Coronary artery (tissue), 2 donors: Measurements from ENCODE around the gene IL31RA.
"Not testable (repeated sequence)": the region's sequence is repeated elsewhere in the genome, so short reads cannot be mapped to it uniquely, and the experiment has no call there.

Experiments used
- DNase-seq: peaks from one replicate; pipeline ENCODE4 v3.0.0-alpha.2; 2017; ENCODE audit warnings: low spot score
- H3K27ac ChIP-seq, 2 donors: fragments of 200-600 bp; sonication (generic); one replicate each; pipeline ENCODE4 v1.5.1; 2016 to 2019
- H3K4me3 ChIP-seq: fragments of 200-600 bp; sonication (generic); 2 replicates; pipeline ENCODE4 v1.5.1; 2016; ENCODE audit warnings: mild to moderate bottlenecking, moderate library complexity
- TF ChIP-seq, protein P1 (sequence below): fragments of 200-600 bp; sonication (generic); IDR thresholded peaks from one replicate; pipeline ENCODE4 v1.5.1; 2019; ENCODE audit warnings: antibody characterized with exemption

Gene IL31RA

DNA sequence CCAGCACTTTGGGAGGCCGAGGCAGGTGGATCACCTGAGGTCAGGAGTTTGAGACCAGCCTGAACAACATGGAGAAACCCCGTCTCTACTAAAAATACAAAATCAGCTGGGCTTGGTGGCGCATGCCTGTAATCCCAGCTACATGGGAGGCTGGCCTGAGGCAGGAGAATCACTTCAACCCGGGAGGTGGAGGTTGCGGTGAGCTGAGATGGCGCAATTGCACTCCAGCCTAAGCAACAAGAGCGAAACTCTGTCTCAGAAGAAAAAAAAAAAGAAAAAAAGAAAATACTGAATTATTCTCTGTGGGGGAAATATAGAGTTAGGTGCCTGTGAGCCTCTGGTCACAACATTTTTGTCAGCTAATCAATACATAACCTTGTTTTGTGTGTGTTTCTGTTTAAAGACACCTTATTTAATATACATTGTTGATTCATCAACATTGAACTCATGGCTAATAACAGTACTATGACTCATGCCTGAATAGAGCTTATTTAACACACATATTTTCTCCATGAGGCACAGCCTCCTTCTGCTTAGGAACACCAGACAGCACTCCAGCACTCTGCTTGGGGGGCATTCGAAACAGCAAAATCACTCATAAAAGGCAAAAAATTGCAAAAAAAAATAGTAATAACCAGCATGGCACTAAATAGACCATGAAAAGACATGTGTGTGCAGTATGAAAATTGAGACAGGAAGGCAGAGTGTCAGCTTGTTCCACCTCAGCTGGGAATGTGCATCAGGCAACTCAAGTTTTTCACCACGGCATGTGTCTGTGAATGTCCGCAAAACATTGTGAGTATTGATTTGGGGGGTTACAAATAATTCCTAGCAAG is at the start of gene IL31RA:
Gene IL31RA (plus strand): TSS at position 519 of the 836 bp plus-strand sequence. CDS start 214 bp downstream, at position 733.
- no peak within 1 kb of the TSS for H3K27ac ChIP-seq
- H3K4me3 ChIP-seq = no peak within 1 kb of the TSS
- TF ChIP-seq, protein P1, sequence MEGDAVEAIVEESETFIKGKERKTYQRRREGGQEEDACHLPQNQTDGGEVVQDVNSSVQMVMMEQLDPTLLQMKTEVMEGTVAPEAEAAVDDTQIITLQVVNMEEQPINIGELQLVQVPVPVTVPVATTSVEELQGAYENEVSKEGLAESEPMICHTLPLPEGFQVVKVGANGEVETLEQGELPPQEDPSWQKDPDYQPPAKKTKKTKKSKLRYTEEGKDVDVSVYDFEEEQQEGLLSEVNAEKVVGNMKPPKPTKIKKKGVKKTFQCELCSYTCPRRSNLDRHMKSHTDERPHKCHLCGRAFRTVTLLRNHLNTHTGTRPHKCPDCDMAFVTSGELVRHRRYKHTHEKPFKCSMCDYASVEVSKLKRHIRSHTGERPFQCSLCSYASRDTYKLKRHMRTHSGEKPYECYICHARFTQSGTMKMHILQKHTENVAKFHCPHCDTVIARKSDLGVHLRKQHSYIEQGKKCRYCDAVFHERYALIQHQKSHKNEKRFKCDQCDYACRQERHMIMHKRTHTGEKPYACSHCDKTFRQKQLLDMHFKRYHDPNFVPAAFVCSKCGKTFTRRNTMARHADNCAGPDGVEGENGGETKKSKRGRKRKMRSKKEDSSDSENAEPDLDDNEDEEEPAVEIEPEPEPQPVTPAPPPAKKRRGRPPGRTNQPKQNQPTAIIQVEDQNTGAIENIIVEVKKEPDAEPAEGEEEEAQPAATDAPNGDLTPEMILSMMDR = no peak
- no peak for DNase-seq

DNA sequence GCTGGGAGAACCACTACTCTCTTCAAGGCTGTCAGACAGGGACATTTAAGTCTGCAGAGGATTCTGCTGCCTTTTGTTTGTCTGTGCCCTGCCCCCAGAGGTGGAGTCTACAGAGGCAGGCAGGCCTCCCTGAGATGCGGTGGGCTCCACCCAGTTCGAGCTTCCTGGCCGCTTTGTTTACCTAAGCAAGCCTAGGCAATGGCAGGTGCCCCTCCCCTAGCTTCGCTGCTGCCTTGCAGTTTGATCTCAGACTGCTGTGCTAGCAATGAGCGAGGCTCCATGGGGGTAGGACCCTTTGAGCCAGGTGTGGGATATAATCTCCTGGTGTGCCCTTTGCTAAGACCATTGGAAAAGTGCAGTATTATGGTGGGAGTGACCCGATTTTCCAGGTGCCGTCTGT is 42.3 kb upstream of the IL31RA start:
- H3K4me3 ChIP-seq, H3K27ac ChIP-seq, DNase-seq: not testable (repeated sequence)

DNA sequence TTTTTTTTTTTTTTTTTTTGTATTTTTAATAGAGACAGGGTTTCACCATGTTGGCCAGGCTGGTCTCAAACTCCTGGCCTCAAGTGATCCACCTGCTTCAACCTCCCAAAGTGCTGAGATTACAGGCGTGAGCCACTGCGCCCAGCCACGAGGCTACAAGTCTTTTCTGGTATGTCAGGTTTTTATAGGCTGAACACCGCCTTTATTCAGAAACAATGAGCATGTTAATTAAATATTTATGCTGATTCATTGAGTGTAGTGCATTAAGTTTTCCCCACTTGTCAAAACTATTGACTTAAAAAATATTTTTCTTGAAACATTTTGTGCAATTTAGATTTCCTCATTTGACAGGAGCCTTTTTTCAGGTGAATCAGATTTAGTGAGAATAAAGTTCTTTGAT is 35.2 kb upstream of the IL31RA start:
- DNase-seq, H3K4me3 ChIP-seq, H3K27ac ChIP-seq: not testable (repeated sequence)

DNA sequence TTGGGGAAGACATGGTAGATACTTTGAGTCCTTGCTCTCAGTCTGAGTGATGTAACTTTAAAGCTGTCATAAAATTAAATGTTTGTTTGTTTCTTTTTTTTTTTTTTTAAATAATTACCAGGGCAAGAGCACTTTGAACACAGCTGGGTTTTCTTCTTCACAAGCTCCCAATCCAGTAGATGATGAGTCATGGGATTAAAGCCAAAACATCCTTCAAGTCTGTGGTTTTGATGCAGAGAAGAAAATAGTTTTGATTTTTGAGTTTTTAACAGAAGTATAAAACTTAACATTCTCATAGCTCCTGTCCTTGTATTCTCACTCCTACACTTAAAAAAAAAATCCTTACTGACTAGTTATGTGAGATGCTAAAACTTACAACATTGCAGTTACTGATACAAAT is 34.8 kb upstream of the IL31RA start:
- Histone ChIP-seq H3K4me3 (no peak overlapping the region), H3K27ac (no peak overlapping the region)
- DNase-seq = no peak
- TF ChIP-seq, protein P1 = no peak

DNA sequence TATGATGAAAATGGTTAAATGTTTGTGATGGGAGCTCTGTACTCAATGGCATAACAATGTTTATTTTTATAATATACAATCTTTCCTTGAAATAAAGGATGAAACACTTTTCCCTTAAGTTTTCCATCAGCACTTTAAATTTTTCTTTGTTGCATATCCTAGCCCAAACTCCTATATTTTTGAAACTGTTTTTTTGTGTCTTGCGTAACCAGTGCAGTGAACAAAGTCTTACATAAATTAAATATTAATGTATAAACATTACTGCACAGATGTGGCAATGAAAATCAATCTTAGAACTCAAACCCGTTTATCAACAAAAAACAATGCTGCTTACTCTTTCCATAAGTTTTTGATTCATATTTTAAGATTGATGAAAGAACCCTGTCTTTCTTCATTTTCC is 34.1 kb upstream of the IL31RA start:
- no peak overlapping the region for H3K4me3 ChIP-seq

DNA sequence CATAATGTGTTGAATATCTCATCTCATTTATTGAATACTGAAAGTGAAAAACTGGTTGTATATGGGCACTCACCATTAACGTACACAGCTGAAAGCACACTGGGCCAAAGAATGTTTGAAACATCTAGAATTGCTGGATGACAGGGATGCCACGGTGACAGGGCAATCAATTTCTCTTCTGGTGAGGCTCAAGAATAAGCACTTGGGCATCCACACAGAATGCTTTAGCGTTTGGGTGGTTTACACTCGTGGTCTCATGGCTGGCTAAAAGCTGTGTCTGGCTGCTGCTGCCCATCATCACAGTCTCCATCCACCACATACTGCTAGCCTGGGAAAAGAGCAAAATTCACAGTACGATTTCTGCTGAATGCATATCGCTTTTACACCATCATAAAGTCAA is 30.7 kb upstream of the IL31RA start:
- no peak for DNase-seq
- Histone ChIP-seq H3K27ac (no peak overlapping the region), H3K4me3 (no peak overlapping the region)
- TF ChIP-seq, protein P1 = no peak

More for the DNA sequence above, 34.1 kb upstream of the IL31RA start:
- H3K27ac ChIP-seq = no peak overlapping the region
- DNase-seq = no peak
- TF ChIP-seq, protein P1 = no peak

DNA sequence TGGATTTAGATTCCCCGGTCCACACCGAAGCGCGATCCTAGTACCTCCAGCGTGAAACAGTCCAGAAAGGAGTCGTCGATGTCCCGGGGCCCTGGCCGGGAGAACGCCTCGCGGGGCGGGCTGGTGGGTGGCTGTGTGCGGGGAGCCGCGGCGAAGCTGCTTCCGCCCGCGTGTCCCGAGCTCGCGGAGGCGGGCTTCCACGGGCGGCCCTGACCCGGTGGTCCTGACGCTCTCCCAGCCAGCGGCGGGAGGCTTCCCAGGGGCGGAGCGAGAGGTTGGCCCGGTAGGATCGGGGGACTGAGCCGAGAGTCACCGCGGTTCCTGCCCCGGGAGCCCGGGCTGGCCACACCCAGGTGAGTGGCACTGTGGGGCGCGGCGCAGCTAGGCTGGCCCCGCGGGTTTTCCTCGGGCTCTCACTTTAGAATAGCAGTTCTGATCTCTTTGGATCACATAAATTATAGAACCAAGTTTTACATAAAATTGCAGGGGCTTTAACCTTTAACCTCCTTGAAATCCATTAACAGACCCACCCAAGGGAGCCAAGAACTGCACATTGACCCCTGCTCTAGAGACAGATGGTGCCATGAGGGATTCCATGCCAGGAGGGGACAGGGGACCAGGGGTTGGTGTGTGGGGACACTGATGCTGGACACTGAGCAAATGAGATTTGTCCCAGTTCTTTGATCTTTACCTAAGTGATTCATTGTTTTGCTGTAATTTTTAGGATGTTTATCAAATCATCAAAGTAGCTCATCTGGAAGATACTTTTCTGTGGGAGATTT is 29.2 kb upstream of the IL31RA start:
- no peak for DNase-seq
- Histone ChIP-seq H3K27ac (no peak overlapping the region), H3K4me3 (peak overlapping the region; percentile 61)
- TF ChIP-seq, protein P1 = no peak
